Activated T-helper 1 cell treated with anti-CD3 and anti-CD28 coated beads, Interleukin-2, amount 50 U/mL, for 16 hours (primary cell): ENCODE data around the gene GZMM.
A peak's percentile ranks its signal among the peaks of the same experiment; 100 is the strongest.
"Not testable (repeated sequence)": the region's sequence is repeated elsewhere in the genome, so short reads cannot be mapped to it uniquely, and the experiment has no call there.

Experiments
- DNase-seq, 2 donors: peaks; one replicate each; pipeline ENCODE4 v3.0.0-alpha.2; 2020; ENCODE audit warnings: low read depth in 1 of 2, low spot score in 1 of 2

Gene GZMM

GRCh38 chr19:580274-580835 is 36.5 kb downstream of the GZMM start:
- DNase-seq = no peak

- DNase-seq = no peak
These were observed 37.7 kb downstream of the GZMM start for GRCh38 chr19:581399-582111.

DNA sequence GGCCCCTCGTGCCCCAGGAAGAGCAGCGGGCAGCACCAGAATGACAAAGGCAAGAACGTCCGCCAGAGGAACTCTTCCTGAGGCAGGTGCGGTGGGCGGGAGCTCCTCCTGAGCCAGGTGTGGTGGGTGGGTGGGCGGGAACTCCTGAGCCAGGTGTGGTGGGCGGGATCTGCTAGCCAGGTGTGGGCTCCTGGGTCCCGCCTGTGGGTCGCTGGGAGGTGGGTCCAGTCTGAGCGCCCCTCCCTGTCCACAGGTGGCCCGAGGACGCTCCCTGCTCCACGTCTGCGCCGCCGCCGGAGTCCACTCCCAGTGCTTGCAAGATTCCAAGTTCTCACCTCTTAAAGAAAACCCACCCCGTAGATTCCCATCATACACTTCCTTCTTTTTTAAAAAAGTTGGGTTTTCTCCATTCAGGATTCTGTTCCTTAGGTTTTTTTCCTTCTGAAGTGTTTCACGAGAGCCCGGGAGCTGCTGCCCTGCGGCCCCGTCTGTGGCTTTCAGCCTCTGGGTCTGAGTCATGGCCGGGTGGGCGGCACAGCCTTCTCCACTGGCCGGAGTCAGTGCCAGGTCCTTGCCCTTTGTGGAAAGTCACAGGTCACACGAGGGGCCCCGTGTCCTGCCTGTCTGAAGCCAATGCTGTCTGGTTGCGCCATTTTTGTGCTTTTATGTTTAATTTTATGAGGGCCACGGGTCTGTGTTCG is 38.8 kb downstream of the GZMM start:
- no peak for DNase-seq

DNA sequence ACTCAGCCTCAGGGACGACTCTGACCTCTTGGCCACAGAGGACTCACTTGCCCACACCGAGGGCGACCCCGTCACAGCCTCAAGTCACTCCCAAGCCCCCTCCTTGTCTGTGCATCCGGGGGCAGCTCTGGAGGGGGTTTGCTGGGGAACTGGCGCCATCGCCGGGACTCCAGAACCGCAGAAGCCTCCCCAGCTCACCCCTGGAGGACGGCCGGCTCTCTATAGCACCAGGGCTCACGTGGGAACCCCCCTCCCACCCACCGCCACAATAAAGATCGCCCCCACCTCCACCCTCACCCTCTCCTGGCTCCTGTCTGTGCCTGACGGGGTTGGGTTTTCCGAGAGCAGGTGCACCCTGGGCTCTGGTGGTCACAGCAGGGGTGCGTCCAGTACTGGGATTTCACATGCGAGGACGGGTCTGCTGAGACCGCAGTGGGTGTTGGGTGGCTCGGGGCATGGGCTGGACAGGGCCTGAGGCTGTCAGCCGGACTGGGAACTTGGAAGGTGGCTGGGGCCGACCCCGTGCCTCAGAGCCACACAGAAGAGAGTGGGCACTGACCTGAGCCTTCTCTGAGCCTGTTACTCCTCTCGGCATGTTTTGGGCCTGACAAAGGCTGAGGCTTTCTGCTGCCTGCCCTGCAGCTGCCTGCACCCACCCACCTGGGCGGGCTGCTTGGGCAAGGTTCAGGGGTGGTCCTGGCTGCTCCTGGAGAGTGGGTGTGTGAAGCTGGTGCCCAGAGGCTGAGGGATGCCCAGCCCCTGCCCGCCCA is 39.5 kb downstream of the GZMM start:
- no peak for DNase-seq

GRCh38 chr19:583968-584239 is 40.1 kb downstream of the GZMM start:
- DNase-seq = no peak

- DNase-seq = peak; percentile 51 to 56
These were observed 40.6 kb downstream of the GZMM start for GRCh38 chr19:584240-585001.

- DNase-seq = not testable (repeated sequence)
These were observed 41.3 kb downstream of the GZMM start for GRCh38 chr19:585146-585545.

- DNase-seq = no peak
These were observed 41.8 kb downstream of the GZMM start for GRCh38 chr19:585551-586110.

DNA sequence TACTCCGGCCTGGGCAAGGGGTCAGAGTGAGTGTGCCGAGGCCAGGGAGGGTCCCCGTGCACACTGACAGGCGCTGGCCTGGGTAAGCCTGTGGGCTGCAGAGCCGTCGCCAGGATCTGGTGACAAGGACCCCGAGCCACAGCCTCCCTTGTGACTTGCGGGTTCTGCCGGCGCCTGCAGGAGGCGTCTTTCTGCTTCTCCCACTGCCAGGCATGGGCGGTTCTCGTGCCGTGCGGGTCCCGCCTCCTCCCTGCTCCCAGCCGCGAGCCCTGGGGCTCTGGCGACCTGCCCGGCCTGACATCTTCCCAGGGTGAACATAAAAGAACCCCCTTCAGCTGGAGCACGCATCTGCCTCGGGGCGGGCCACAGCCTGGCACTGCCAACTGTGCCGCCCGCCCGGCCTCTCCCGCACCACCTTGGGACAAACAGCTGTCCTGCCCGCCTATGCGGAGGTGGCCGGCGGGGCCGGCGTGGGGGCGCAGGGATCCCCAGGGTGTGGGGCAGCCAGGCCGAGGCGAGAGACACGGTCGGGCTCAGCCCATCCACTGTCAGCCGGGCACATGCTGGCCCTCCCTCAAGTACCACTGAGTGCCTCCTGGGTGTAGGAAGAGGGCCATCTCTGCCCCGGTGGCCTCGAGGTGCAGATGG is 44.4 kb downstream of the GZMM start:
- peak; percentile 29 to 47 for DNase-seq

GRCh38 chr19:588741-589692 is 45.2 kb downstream of the GZMM start:
- no peak for DNase-seq

DNA sequence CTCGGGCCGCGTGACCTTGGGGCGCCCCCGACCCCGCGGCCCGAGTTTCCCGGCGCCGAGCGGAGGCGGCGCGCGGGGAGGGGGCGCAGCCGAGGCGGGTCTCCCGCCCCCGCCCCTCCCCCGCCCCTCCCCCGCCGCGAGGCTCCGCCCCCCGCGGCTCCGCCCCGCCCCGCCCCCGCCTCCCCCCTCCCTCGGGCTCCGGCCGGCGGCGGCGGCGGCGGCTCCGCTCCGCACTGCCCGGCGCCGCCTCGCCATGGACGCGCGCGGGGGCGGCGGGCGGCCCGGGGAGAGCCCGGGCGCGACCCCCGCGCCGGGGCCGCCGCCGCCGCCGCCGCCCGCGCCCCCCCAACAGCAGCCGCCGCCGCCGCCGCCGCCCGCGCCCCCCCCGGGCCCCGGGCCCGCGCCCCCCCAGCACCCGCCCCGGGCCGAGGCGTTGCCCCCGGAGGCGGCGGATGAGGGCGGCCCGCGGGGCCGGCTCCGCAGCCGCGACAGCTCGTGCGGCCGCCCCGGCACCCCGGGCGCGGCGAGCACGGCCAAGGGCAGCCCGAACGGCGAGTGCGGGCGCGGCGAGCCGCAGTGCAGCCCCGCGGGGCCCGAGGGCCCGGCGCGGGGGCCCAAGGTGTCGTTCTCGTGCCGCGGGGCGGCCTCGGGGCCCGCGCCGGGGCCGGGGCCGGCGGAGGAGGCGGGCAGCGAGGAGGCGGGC is 46.0 kb downstream of the GZMM start, which contains the start of gene HCN2:
HCN2 (plus strand) TSS at position 189 of the 703 bp plus-strand sequence; CDS start at position 254, 65 bp downstream.
- no peak for DNase-seq

DNA sequence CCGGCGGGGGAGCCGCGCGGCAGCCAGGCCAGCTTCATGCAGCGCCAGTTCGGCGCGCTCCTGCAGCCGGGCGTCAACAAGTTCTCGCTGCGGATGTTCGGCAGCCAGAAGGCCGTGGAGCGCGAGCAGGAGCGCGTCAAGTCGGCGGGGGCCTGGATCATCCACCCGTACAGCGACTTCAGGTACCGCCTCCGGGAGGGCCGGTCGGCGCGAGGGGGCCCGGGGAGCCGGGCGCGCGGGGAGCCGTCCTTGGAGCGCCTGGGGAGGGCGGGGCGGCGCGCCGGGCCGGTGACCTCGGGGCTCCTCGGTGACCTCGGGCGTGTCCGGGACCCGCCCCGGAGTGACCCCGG is 46.5 kb downstream of the GZMM start:
- DNase-seq = no peak

DNA sequence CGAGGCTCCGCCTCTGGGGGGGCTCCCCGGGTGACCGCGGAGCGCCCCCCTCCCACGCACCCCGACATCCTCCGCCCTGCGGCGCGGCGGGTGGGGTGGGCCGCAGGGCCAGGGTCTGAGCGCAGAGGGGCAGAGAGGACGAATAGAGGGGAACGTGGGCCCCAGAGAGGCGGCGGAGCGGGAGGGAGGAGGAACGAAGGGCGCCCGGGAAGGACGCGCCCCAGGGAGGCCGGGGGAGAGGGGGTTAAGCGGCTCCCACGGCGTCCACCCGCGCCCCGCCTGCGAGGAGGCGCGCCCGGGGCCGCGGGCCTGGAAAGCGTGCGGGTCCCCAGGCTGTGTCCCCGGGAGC is 46.9 kb downstream of the GZMM start:
- no peak for DNase-seq

DNA sequence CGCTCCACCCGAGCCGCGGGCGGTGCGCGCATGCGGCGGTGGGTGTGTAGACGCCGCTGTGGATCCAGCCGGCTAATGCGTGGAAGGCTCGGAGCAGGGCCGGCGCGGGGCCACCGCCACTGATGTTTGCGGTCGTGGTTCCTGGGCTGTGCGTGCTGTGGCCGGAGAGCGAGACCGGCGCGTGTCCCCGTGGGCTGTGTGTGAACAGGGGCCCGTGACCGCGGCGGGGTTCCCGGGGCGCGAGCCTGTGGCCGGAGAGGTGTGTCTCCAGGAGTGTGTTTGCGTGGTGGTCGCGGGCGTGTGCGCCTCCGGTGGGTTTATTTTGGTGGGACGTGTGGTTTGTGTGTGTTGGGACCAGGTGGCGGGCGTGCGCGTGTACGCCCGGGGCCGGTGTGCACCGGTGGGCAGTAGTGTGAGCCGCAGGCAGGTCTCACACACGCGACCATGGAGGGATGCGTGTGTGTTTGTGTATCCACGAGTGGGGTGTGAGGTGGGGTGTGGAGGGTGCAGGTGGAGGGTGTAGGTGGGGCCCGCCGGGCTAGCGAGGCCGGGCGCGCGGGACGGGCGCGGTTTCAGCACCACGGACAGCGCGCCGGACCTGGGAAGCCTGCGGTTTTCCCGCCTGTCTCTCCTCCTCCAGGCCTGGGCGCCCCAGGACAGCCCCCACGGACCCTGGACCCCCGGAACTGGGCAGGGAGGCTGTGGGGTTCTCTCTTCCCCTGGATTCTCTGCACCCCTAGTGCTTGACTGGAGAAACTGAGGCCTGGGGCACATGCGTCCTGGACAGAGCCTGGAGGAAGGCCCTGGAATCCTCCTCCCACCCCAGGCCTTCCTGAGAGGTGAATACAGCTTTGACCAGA is 47.5 kb downstream of the GZMM start:
- DNase-seq = no peak

DNA sequence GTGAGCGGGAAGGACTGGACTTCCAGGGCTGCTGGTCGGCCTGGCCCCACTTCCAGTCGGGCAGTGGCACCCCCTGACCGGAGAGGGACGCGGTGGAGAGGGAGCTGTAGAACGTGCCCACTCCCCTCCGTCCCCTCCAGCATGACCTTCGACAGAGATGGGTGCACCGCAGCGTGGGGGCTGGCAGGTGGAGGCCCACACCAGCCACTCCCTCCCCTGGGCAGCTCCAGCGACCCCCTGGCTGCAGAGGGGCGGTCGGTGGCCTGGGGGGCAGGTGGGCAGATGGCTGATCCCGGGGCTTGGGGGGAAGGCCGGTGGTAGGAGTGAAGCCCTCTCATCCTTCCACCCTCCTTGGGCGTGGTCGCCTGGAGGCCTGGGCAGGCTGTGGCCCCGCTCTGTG is 48.2 kb downstream of the GZMM start:
- no peak for DNase-seq

GRCh38 chr19:593055-593454 is 49.2 kb downstream of the GZMM start:
- DNase-seq = no peak

DNA sequence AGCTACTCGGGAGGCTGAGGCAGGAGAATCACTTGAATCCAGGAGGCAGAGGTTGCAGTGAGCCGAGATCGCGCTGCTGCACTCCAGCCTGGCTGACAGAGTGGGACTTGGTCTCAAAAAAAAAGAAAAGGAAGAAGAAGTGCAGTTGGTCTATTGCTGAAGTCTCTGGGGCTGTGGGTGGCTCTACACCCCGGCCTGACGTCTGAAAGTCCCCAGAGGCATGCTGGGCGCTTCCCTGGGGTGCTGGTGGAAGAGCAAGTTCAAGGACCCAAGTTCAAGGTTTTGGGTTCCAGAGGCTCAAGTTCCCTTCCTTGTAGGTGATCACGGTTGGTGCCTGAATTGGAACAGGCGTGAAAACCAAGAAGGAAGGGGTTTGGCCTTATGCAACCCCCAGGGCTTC is 49.7 kb downstream of the GZMM start:
- no peak for DNase-seq
